HCT116 (cell line): Measurements from ENCODE around the gene CDC42EP4. TPM values are rescaled to one million over a fixed set of nuclear protein-coding genes. Genes with fewer than 3 reads are reported as not detected.

Source experiments
- ATAC-seq: fragments of 200-7000 bp; cut with Tn5 transposase; 2 replicates; pipeline ENCODE4 v1.9.1; 2020; ENCODE audit warnings: mild to moderate bottlenecking, moderate library complexity
- BruUV-seq: library from RNA; stranded (reverse); fragments of 400-500 nt; replicated peaks from 2 replicates; lab custom pipeline; 2021; lab: Mats Ljungman, UMichigan
- CTCF ChIA-PET: fragments of 300-600 bp; sonication (Branson Sonifier 250); formaldehyde crosslinking; loops from one replicate; lab custom pipeline; 2021; ENCODE audit warnings: antibody characterized with exemption; lab: Charles Lee
- POLR2A ChIA-PET: fragments of 300-600, 350-600 bp; sonication (Branson Sonifier 250); formaldehyde crosslinking; loops from one replicate; lab custom pipeline; 2021; ENCODE audit warnings: antibody characterized with exemption; lab: Charles Lee
- RAD21 ChIA-PET, 2 experiments: fragments of 300-600 bp; sonication (Branson Sonifier 250); formaldehyde crosslinking; loops; one replicate each; lab custom pipeline; 2023; ENCODE audit warnings: low total read pairs in 2 of 2; ENCODE audit not compliant: uncharacterized antibody in 2 of 2, unreplicated experiment in 2 of 2, low non-redundant PET in 1 of 2; lab: Charles Lee
- DNase-seq: peaks from one replicate; pipeline ENCODE4 v3.0.0-alpha.2; 2010; ENCODE audit warnings: low read depth, low spot score
- H2AFZ ChIP-seq: fragments of 200-600 bp; shearing (Covaris generic), sonication (generic); 2 replicates; pipeline ENCODE4 v1.6.1; 2017; ENCODE audit warnings: low read depth, mixed run types, mixed read lengths, antibody characterized with exemption, low read length; ENCODE audit not compliant: poor library complexity, severe bottlenecking
- H3K27ac ChIP-seq: 2 replicates; pipeline ENCODE4 v1.5.1; 2012; ENCODE audit warnings: low read depth, low read length
- H3K27me3 ChIP-seq: fragments of 200-600 bp; sonication (generic); 2 replicates; pipeline ENCODE4 v1.6.1; 2016; ENCODE audit warnings: mixed run types, low read length, mixed read lengths; ENCODE audit not compliant: insufficient read depth
- H3K36me3 ChIP-seq, 2 experiments: fragments of 200-500 bp in 1 of 2; fragments of 200-600 bp in 1 of 2; sonication (Bioruptor generic) in 1 of 2; sonication (generic) in 1 of 2; 2 replicates each; pipeline versions ENCODE4 v1.5.1 to v1.6.1; 2014 to 2016; ENCODE audit warnings: low read length in 2 of 2, inconsistent platforms in 1 of 2, mixed read lengths in 1 of 2, mixed run types in 1 of 2; ENCODE audit not compliant: insufficient read depth in 2 of 2, control insufficient read depth in 1 of 2
- H3K4me1 ChIP-seq, 2 experiments: fragments of 200-600 bp in 1 of 2; sonication (generic) in 1 of 2; 2 replicates each; pipeline versions ENCODE4 v1.5.1 to v1.6.1; 2012 to 2017; ENCODE audit warnings: low read length in 2 of 2, inconsistent platforms in 1 of 2, mild to moderate bottlenecking in 1 of 2, mixed read lengths in 1 of 2, mixed run types in 1 of 2, moderate library complexity in 1 of 2; ENCODE audit not compliant: insufficient read depth in 2 of 2, control insufficient read depth in 1 of 2
- H3K4me2 ChIP-seq: fragments of 200-600 bp; sonication (generic); 2 replicates; pipeline ENCODE4 v1.6.1; 2017; ENCODE audit warnings: mixed run types, low read length, mixed read lengths
- H3K4me3 ChIP-seq, 2 experiments: fragments of 200-600 bp in 1 of 2; sonication (generic) in 1 of 2; replicated peaks in 1 of 2; 2 replicates each; pipeline ENCODE4 v1.5.1; 2011 to 2016; ENCODE audit warnings: low read length in 2 of 2, control low read depth in 1 of 2, low read depth in 1 of 2, mild to moderate bottlenecking in 1 of 2, mixed read lengths in 1 of 2, mixed run types in 1 of 2
- H3K79me2 ChIP-seq: fragments of 200-600 bp; sonication (generic); 2 replicates; pipeline ENCODE4 v1.6.1; 2017; ENCODE audit warnings: mild to moderate bottlenecking, mixed run types, low read length, moderate library complexity, mixed read lengths; ENCODE audit not compliant: insufficient read depth
- H3K9ac ChIP-seq: fragments of 200-600 bp; sonication (generic); 2 replicates; pipeline ENCODE4 v1.6.1; 2016; ENCODE audit warnings: low read length, mixed read lengths
- H3K9me2 ChIP-seq: fragments of 200-600 bp; sonication (generic), shearing (Covaris generic); 2 replicates; pipeline ENCODE4 v1.6.1; 2017; ENCODE audit warnings: mixed run types, mild to moderate bottlenecking, moderate library complexity; ENCODE audit not compliant: insufficient read depth
- H3K9me3 ChIP-seq, 2 experiments: fragments of 200-500 bp in 1 of 2; fragments of 200-600 bp in 1 of 2; sonication (Bioruptor generic) in 1 of 2; sonication (generic) in 1 of 2; 2 replicates each; pipeline ENCODE4 v1.6.1; 2014 to 2017; ENCODE audit warnings: low read length in 2 of 2, mixed read lengths in 2 of 2, inconsistent platforms in 1 of 2, low read depth in 1 of 2, mild to moderate bottlenecking in 1 of 2, mixed run types in 1 of 2, moderate library complexity in 1 of 2; ENCODE audit not compliant: control insufficient read depth in 1 of 2, insufficient read depth in 1 of 2
- H4K20me1 ChIP-seq: fragments of 200-600 bp; sonication (generic), shearing (Covaris generic); 2 replicates; pipeline ENCODE4 v1.6.1; 2017; ENCODE audit warnings: mixed run types, mild to moderate bottlenecking, moderate library complexity; ENCODE audit not compliant: insufficient read depth
- CBX3 ChIP-seq: IDR thresholded peaks from 2 replicates; pipeline ENCODE4 v1.6.1; 2012; ENCODE audit warnings: low read depth
- CEBPB ChIP-seq: IDR thresholded peaks from 2 replicates; pipeline ENCODE4 v1.6.1; 2012; ENCODE audit warnings: low read depth
- CTCF ChIP-seq, 3 experiments: fragments of 200-600 bp in 1 of 3; sonication (generic) in 1 of 3; IDR thresholded peaks in 2 of 3; conservative IDR thresholded peaks in 1 of 3; 2 replicates each; pipeline ENCODE4 v1.5.1; 2012 to 2017; ENCODE audit warnings: low read depth in 2 of 3, low read length in 2 of 3, antibody characterized with exemption in 1 of 3, borderline replicate concordance in 1 of 3, control low read depth in 1 of 3, mild to moderate bottlenecking in 1 of 3, mixed read lengths in 1 of 3, mixed run types in 1 of 3, moderate library complexity in 1 of 3; ENCODE audit not compliant: insufficient read depth in 1 of 3
- ELF1 ChIP-seq: IDR thresholded peaks from 2 replicates; pipeline ENCODE4 v1.6.1; 2012; ENCODE audit warnings: low read depth, borderline replicate concordance
- EZH2 ChIP-seq: fragments of 200-600 bp; sonication (generic); IDR thresholded peaks from 2 replicates; pipeline ENCODE4 v1.6.1; 2017; ENCODE audit warnings: antibody characterized with exemption, mixed run types
- EZH2phosphoT487 ChIP-seq: fragments of 200-600 bp; IDR thresholded peaks from 2 replicates; pipeline ENCODE4 v1.6.1; 2018; ENCODE audit warnings: antibody characterized with exemption, borderline replicate concordance
- MAX ChIP-seq: IDR thresholded peaks from 2 replicates; pipeline ENCODE4 v1.6.1; 2012
- POLR2A ChIP-seq: IDR thresholded peaks from 2 replicates; pipeline ENCODE4 v1.7.0; 2011; ENCODE audit warnings: borderline replicate concordance; ENCODE audit not compliant: insufficient read depth, insufficient read length; ENCODE audit errors: extremely low read depth
- POLR2AphosphoS5 ChIP-seq: IDR thresholded peaks from 2 replicates; pipeline ENCODE4 v1.6.1; 2011; ENCODE audit warnings: mild to moderate bottlenecking, low read depth, low read length, moderate library complexity
- RAD21 ChIP-seq: IDR thresholded peaks from 2 replicates; pipeline ENCODE4 v1.6.1; 2012; ENCODE audit warnings: low read depth, mild to moderate bottlenecking
- SIN3A ChIP-seq: IDR thresholded peaks from 2 replicates; pipeline ENCODE4 v1.6.1; 2012; ENCODE audit warnings: low read depth
- SP1 ChIP-seq: IDR thresholded peaks from 2 replicates; pipeline ENCODE4 v1.6.1; 2012; ENCODE audit warnings: low read depth
- SRF ChIP-seq: IDR thresholded peaks from 2 replicates; pipeline ENCODE4 v1.6.1; 2012; ENCODE audit warnings: low read depth
- TCF7L2 ChIP-seq: IDR thresholded peaks from 2 replicates; pipeline ENCODE4 v1.7.0; 2011; ENCODE audit warnings: borderline replicate concordance, inconsistent platforms; ENCODE audit not compliant: insufficient read depth, insufficient read length; ENCODE audit errors: extremely low read depth
- YY1 ChIP-seq: IDR thresholded peaks from 2 replicates; pipeline ENCODE4 v1.6.1; 2011; ENCODE audit warnings: low read length, low read depth, moderate library complexity, mild to moderate bottlenecking; ENCODE audit not compliant: insufficient replicate concordance; ENCODE audit errors: extremely low read depth
- ZFX ChIP-seq: fragments of 450-650 bp; IDR thresholded peaks from 2 replicates; pipeline ENCODE4 v1.6.1; 2017
- ZNF274 ChIP-seq: fragments of 200-500 bp; sonication (Bioruptor generic); IDR thresholded peaks from 2 replicates; pipeline ENCODE4 v1.6.1; 2014; ENCODE audit warnings: mild to moderate bottlenecking, low read depth, low read length, inconsistent platforms
- intact Hi-C: fragments of 100-400 bp; cut with micrococcal nuclease; formaldehyde crosslinking; loops from 2 replicates; pipeline ENCODE4 v1.10.0; 2022
- total RNA-seq: library from RNA; stranded (reverse); gene quantifications from one replicate; pipeline ENCODE4 v1.2.1, GENCODE V29; 2021; ENCODE audit not compliant: unreplicated experiment
- TF ChIP-seq, protein P1 (sequence below): IDR thresholded peaks from 2 replicates; pipeline ENCODE4 v1.6.1; 2011; ENCODE audit warnings: mild to moderate bottlenecking, low read length, moderate library complexity; ENCODE audit not compliant: insufficient replicate concordance; ENCODE audit errors: extremely low read depth
- TF ChIP-seq, protein P2 (sequence below): IDR thresholded peaks from 2 replicates; pipeline ENCODE4 v1.6.1; 2012; ENCODE audit warnings: low read depth

Gene CDC42EP4
- total RNA-seq, 1 experiment from 2014 or later, result 54.9 TPM

DNA sequence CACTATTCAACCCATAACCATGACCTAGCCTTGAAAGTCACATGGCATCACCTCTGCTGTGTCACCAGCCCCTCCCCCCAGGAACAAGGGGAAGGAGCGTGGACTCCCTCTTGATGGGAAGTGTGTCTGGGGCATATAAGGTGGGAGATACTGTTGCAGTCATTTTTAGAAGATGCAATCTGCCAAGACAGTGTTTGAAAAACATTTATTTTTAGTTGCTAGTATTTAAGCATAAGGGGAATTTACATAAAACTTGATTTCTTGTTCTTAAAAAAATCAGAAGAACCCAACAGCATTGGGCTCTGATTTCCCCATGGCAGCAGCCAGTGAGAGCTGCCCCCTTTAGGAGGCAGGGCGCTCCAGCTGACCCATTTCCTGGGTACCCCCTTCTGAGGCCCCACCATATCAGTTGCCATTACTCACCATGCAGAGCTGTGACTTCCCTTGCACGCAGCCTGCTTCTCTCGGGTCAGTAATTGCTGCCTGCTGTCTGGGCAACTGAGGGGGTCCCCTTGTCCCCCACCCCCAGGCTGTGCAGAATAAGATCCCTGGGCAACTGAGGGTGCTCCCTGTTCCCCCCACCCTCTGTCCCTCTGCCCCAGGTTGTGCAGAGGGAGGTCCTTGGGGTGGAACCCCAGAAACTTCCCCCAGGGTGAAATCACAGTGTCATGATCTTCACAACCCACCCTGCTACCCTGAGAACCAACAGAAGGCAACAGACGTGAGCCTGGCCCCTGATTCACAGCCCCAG is 11.8 kb upstream of the CDC42EP4 start:
- no peak for DNase-seq
- Histone ChIP-seq H3K4me3 (no peak overlapping the region), H3K4me2 (no peak overlapping the region), H3K27ac (no peak overlapping the region), H3K36me3 (no peaks in the 10 kb centered on the region), H3K4me1 (no peaks in the 10 kb centered on the region), H3K9ac (no peak overlapping the region), H3K27me3 (no peaks in the 10 kb centered on the region), H2AFZ (no peak overlapping the region), H4K20me1 (no peaks in the 10 kb centered on the region), H3K9me2 (no peaks in the 10 kb centered on the region), H3K9me3 (no peaks in the 10 kb centered on the region), H3K79me2 (no peaks in the 10 kb centered on the region)
- ATAC-seq, result no peak
- TF ChIP-seq SIN3A (no peak), ZNF274 (no peak), POLR2A (no peak), RAD21 (no peak), ZFX (no peak), SRF (no peak), TCF7L2 (no peak), CEBPB (no peak), EZH2phosphoT487 (no peak), MAX (no peak), YY1 (no peak), CTCF (IDR thresholded peaks at IDR 0.05 in 2 of 3, conservative IDR thresholded peaks at IDR 0.05 in 1 of 3; ENCODE audit: borderline replicate concordance in 1 of 3, insufficient read depth in 1 of 3, low read depth in 2 of 3, low read length in 2 of 3) (no peak), ELF1 (no peak), POLR2AphosphoS5 (no peak), SP1 (no peak), CBX3 (no peak), EZH2 (no peak)
- TF ChIP-seq, protein P1, sequence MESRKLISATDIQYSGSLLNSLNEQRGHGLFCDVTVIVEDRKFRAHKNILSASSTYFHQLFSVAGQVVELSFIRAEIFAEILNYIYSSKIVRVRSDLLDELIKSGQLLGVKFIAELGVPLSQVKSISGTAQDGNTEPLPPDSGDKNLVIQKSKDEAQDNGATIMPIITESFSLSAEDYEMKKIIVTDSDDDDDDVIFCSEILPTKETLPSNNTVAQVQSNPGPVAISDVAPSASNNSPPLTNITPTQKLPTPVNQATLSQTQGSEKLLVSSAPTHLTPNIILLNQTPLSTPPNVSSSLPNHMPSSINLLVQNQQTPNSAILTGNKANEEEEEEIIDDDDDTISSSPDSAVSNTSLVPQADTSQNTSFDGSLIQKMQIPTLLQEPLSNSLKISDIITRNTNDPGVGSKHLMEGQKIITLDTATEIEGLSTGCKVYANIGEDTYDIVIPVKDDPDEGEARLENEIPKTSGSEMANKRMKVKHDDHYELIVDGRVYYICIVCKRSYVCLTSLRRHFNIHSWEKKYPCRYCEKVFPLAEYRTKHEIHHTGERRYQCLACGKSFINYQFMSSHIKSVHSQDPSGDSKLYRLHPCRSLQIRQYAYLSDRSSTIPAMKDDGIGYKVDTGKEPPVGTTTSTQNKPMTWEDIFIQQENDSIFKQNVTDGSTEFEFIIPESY, result no peak
- TF ChIP-seq, protein P2, sequence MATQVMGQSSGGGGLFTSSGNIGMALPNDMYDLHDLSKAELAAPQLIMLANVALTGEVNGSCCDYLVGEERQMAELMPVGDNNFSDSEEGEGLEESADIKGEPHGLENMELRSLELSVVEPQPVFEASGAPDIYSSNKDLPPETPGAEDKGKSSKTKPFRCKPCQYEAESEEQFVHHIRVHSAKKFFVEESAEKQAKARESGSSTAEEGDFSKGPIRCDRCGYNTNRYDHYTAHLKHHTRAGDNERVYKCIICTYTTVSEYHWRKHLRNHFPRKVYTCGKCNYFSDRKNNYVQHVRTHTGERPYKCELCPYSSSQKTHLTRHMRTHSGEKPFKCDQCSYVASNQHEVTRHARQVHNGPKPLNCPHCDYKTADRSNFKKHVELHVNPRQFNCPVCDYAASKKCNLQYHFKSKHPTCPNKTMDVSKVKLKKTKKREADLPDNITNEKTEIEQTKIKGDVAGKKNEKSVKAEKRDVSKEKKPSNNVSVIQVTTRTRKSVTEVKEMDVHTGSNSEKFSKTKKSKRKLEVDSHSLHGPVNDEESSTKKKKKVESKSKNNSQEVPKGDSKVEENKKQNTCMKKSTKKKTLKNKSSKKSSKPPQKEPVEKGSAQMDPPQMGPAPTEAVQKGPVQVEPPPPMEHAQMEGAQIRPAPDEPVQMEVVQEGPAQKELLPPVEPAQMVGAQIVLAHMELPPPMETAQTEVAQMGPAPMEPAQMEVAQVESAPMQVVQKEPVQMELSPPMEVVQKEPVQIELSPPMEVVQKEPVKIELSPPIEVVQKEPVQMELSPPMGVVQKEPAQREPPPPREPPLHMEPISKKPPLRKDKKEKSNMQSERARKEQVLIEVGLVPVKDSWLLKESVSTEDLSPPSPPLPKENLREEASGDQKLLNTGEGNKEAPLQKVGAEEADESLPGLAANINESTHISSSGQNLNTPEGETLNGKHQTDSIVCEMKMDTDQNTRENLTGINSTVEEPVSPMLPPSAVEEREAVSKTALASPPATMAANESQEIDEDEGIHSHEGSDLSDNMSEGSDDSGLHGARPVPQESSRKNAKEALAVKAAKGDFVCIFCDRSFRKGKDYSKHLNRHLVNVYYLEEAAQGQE, result no peak
- POLR2A ChIA-PET, result no interaction called here
- intact Hi-C loops, result no loop called here
- RAD21 ChIA-PET, result no interaction called here
- no TSS peak for BruUV-seq
- CTCF ChIA-PET, result no interaction called here
